HCT116 (cell line): ENCODE measurements around the gene STAT4. TPM values are rescaled to one million over a fixed set of nuclear protein-coding genes. Genes with fewer than 3 reads are reported as not detected.

Experiments used
- ATAC-seq: fragments of 200-7000 bp; cut with Tn5 transposase; 2 replicates; pipeline ENCODE4 v1.9.1; 2020; ENCODE audit warnings: mild to moderate bottlenecking, moderate library complexity
- BruUV-seq: library from RNA; stranded (reverse); fragments of 400-500 nt; replicated peaks from 2 replicates; lab custom pipeline; 2021; lab: Mats Ljungman, UMichigan
- CTCF ChIA-PET: fragments of 300-600 bp; sonication (Branson Sonifier 250); formaldehyde crosslinking; loops from one replicate; lab custom pipeline; 2021; ENCODE audit warnings: antibody characterized with exemption; lab: Charles Lee
- POLR2A ChIA-PET: fragments of 300-600, 350-600 bp; sonication (Branson Sonifier 250); formaldehyde crosslinking; loops from one replicate; lab custom pipeline; 2021; ENCODE audit warnings: antibody characterized with exemption; lab: Charles Lee
- RAD21 ChIA-PET, 2 experiments: fragments of 300-600 bp; sonication (Branson Sonifier 250); formaldehyde crosslinking; loops; one replicate each; lab custom pipeline; 2023; ENCODE audit warnings: low total read pairs in 2 of 2; ENCODE audit not compliant: uncharacterized antibody in 2 of 2, unreplicated experiment in 2 of 2, low non-redundant PET in 1 of 2; lab: Charles Lee
- DNase-seq: peaks from one replicate; pipeline ENCODE4 v3.0.0-alpha.2; 2010; ENCODE audit warnings: low read depth, low spot score
- H2AFZ ChIP-seq: fragments of 200-600 bp; shearing (Covaris generic), sonication (generic); 2 replicates; pipeline ENCODE4 v1.6.1; 2017; ENCODE audit warnings: low read depth, mixed run types, mixed read lengths, antibody characterized with exemption, low read length; ENCODE audit not compliant: poor library complexity, severe bottlenecking
- H3K27ac ChIP-seq: 2 replicates; pipeline ENCODE4 v1.5.1; 2012; ENCODE audit warnings: low read depth, low read length
- H3K27me3 ChIP-seq: fragments of 200-600 bp; sonication (generic); 2 replicates; pipeline ENCODE4 v1.6.1; 2016; ENCODE audit warnings: mixed run types, low read length, mixed read lengths; ENCODE audit not compliant: insufficient read depth
- H3K36me3 ChIP-seq, 2 experiments: fragments of 200-500 bp in 1 of 2; fragments of 200-600 bp in 1 of 2; sonication (Bioruptor generic) in 1 of 2; sonication (generic) in 1 of 2; 2 replicates each; pipeline versions ENCODE4 v1.5.1 to v1.6.1; 2014 to 2016; ENCODE audit warnings: low read length in 2 of 2, inconsistent platforms in 1 of 2, mixed read lengths in 1 of 2, mixed run types in 1 of 2; ENCODE audit not compliant: insufficient read depth in 2 of 2, control insufficient read depth in 1 of 2
- H3K4me1 ChIP-seq, 2 experiments: fragments of 200-600 bp in 1 of 2; sonication (generic) in 1 of 2; 2 replicates each; pipeline versions ENCODE4 v1.5.1 to v1.6.1; 2012 to 2017; ENCODE audit warnings: low read length in 2 of 2, inconsistent platforms in 1 of 2, mild to moderate bottlenecking in 1 of 2, mixed read lengths in 1 of 2, mixed run types in 1 of 2, moderate library complexity in 1 of 2; ENCODE audit not compliant: insufficient read depth in 2 of 2, control insufficient read depth in 1 of 2
- H3K4me2 ChIP-seq: fragments of 200-600 bp; sonication (generic); 2 replicates; pipeline ENCODE4 v1.6.1; 2017; ENCODE audit warnings: mixed run types, low read length, mixed read lengths
- H3K4me3 ChIP-seq, 2 experiments: fragments of 200-600 bp in 1 of 2; sonication (generic) in 1 of 2; replicated peaks in 1 of 2; 2 replicates each; pipeline ENCODE4 v1.5.1; 2011 to 2016; ENCODE audit warnings: low read length in 2 of 2, control low read depth in 1 of 2, low read depth in 1 of 2, mild to moderate bottlenecking in 1 of 2, mixed read lengths in 1 of 2, mixed run types in 1 of 2
- H3K79me2 ChIP-seq: fragments of 200-600 bp; sonication (generic); 2 replicates; pipeline ENCODE4 v1.6.1; 2017; ENCODE audit warnings: mild to moderate bottlenecking, mixed run types, low read length, moderate library complexity, mixed read lengths; ENCODE audit not compliant: insufficient read depth
- H3K9ac ChIP-seq: fragments of 200-600 bp; sonication (generic); 2 replicates; pipeline ENCODE4 v1.6.1; 2016; ENCODE audit warnings: low read length, mixed read lengths
- H3K9me2 ChIP-seq: fragments of 200-600 bp; sonication (generic), shearing (Covaris generic); 2 replicates; pipeline ENCODE4 v1.6.1; 2017; ENCODE audit warnings: mixed run types, mild to moderate bottlenecking, moderate library complexity; ENCODE audit not compliant: insufficient read depth
- H3K9me3 ChIP-seq, 2 experiments: fragments of 200-500 bp in 1 of 2; fragments of 200-600 bp in 1 of 2; sonication (Bioruptor generic) in 1 of 2; sonication (generic) in 1 of 2; 2 replicates each; pipeline ENCODE4 v1.6.1; 2014 to 2017; ENCODE audit warnings: low read length in 2 of 2, mixed read lengths in 2 of 2, inconsistent platforms in 1 of 2, low read depth in 1 of 2, mild to moderate bottlenecking in 1 of 2, mixed run types in 1 of 2, moderate library complexity in 1 of 2; ENCODE audit not compliant: control insufficient read depth in 1 of 2, insufficient read depth in 1 of 2
- H4K20me1 ChIP-seq: fragments of 200-600 bp; sonication (generic), shearing (Covaris generic); 2 replicates; pipeline ENCODE4 v1.6.1; 2017; ENCODE audit warnings: mixed run types, mild to moderate bottlenecking, moderate library complexity; ENCODE audit not compliant: insufficient read depth
- CBX3 ChIP-seq: IDR thresholded peaks from 2 replicates; pipeline ENCODE4 v1.6.1; 2012; ENCODE audit warnings: low read depth
- ELF1 ChIP-seq: IDR thresholded peaks from 2 replicates; pipeline ENCODE4 v1.6.1; 2012; ENCODE audit warnings: low read depth, borderline replicate concordance
- EZH2 ChIP-seq: fragments of 200-600 bp; sonication (generic); IDR thresholded peaks from 2 replicates; pipeline ENCODE4 v1.6.1; 2017; ENCODE audit warnings: antibody characterized with exemption, mixed run types
- POLR2A ChIP-seq: IDR thresholded peaks from 2 replicates; pipeline ENCODE4 v1.7.0; 2011; ENCODE audit warnings: borderline replicate concordance; ENCODE audit not compliant: insufficient read depth, insufficient read length; ENCODE audit errors: extremely low read depth
- POLR2AphosphoS5 ChIP-seq: IDR thresholded peaks from 2 replicates; pipeline ENCODE4 v1.6.1; 2011; ENCODE audit warnings: mild to moderate bottlenecking, low read depth, low read length, moderate library complexity
- RAD21 ChIP-seq: IDR thresholded peaks from 2 replicates; pipeline ENCODE4 v1.6.1; 2012; ENCODE audit warnings: low read depth, mild to moderate bottlenecking
- TCF7L2 ChIP-seq: IDR thresholded peaks from 2 replicates; pipeline ENCODE4 v1.7.0; 2011; ENCODE audit warnings: borderline replicate concordance, inconsistent platforms; ENCODE audit not compliant: insufficient read depth, insufficient read length; ENCODE audit errors: extremely low read depth
- ZFX ChIP-seq: fragments of 450-650 bp; IDR thresholded peaks from 2 replicates; pipeline ENCODE4 v1.6.1; 2017
- ZNF274 ChIP-seq: fragments of 200-500 bp; sonication (Bioruptor generic); IDR thresholded peaks from 2 replicates; pipeline ENCODE4 v1.6.1; 2014; ENCODE audit warnings: mild to moderate bottlenecking, low read depth, low read length, inconsistent platforms
- intact Hi-C: fragments of 100-400 bp; cut with micrococcal nuclease; formaldehyde crosslinking; loops from 2 replicates; pipeline ENCODE4 v1.10.0; 2022
- total RNA-seq: library from RNA; stranded (reverse); gene quantifications from one replicate; pipeline ENCODE4 v1.2.1, GENCODE V29; 2021; ENCODE audit not compliant: unreplicated experiment
- TF ChIP-seq, protein P1 (sequence below): IDR thresholded peaks from 2 replicates; pipeline ENCODE4 v1.6.1; 2012
- TF ChIP-seq, protein P2 (sequence below), 3 experiments: fragments of 200-600 bp in 1 of 3; sonication (generic) in 1 of 3; IDR thresholded peaks in 2 of 3; conservative IDR thresholded peaks in 1 of 3; 2 replicates each; pipeline ENCODE4 v1.5.1; 2012 to 2017; ENCODE audit warnings: low read depth in 2 of 3, low read length in 2 of 3, antibody characterized with exemption in 1 of 3, borderline replicate concordance in 1 of 3, control low read depth in 1 of 3, mild to moderate bottlenecking in 1 of 3, mixed read lengths in 1 of 3, mixed run types in 1 of 3, moderate library complexity in 1 of 3; ENCODE audit not compliant: insufficient read depth in 1 of 3
- TF ChIP-seq, protein P3 (sequence below): IDR thresholded peaks from 2 replicates; pipeline ENCODE4 v1.6.1; 2011; ENCODE audit warnings: mild to moderate bottlenecking, low read length, moderate library complexity; ENCODE audit not compliant: insufficient replicate concordance; ENCODE audit errors: extremely low read depth

Gene STAT4
- total RNA-seq, 1 experiment from 2014 or later, result 2.0 TPM

DNA sequence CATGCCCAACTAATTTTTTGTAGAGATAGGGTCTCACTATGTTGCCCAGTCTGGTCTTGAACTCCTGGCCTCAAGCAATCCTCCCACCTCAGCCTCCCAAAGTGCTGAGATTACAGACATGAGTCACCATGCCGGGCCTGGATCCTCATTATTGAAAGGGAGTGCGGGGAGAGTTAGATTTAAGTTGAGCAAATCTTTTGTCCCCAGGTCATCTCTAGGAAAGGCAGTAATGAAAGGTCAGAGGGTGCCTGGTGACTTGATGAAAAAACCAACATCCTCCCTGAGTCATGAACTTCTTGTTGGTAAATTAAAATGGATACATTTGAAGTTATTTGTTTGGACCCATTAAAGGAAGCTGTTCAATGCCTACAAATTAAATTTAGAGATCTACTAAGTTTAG lies 25.1 kb downstream of the STAT4 start:
- CTCF ChIA-PET, result interaction anchor here (0.9 kb wide), 1 partner anchor 74 kb away, joined by 3 read pairs; no protein-coding TSS in a partner anchor
- H3K9me3 ChIP-seq, result no peaks in the 10 kb centered on the region
- no peak overlapping the region for H3K9ac ChIP-seq
- no peaks in the 10 kb centered on the region for H3K4me1 ChIP-seq
- H3K27me3 ChIP-seq, result no peaks in the 10 kb centered on the region
- ATAC-seq (no peak), DNase-seq (no peak)
- no peaks in the 10 kb centered on the region for H4K20me1 ChIP-seq
- RAD21 ChIA-PET, result no interaction called here
- H3K9me2 ChIP-seq, result no peaks in the 10 kb centered on the region
- no peak overlapping the region for H3K4me3 ChIP-seq
- H3K79me2 ChIP-seq, result no peaks in the 10 kb centered on the region
- H3K27ac ChIP-seq, result no peak overlapping the region
- TF ChIP-seq, protein P1, sequence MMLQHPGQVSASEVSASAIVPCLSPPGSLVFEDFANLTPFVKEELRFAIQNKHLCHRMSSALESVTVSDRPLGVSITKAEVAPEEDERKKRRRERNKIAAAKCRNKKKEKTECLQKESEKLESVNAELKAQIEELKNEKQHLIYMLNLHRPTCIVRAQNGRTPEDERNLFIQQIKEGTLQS, result no peak
- TF ChIP-seq ZNF274, result no peak
- no peak for TF ChIP-seq EZH2
- no peak for TF ChIP-seq ZFX
- TF ChIP-seq, protein P2, sequence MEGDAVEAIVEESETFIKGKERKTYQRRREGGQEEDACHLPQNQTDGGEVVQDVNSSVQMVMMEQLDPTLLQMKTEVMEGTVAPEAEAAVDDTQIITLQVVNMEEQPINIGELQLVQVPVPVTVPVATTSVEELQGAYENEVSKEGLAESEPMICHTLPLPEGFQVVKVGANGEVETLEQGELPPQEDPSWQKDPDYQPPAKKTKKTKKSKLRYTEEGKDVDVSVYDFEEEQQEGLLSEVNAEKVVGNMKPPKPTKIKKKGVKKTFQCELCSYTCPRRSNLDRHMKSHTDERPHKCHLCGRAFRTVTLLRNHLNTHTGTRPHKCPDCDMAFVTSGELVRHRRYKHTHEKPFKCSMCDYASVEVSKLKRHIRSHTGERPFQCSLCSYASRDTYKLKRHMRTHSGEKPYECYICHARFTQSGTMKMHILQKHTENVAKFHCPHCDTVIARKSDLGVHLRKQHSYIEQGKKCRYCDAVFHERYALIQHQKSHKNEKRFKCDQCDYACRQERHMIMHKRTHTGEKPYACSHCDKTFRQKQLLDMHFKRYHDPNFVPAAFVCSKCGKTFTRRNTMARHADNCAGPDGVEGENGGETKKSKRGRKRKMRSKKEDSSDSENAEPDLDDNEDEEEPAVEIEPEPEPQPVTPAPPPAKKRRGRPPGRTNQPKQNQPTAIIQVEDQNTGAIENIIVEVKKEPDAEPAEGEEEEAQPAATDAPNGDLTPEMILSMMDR (IDR thresholded peaks at IDR 0.05 in 2 of 3, conservative IDR thresholded peaks at IDR 0.05 in 1 of 3; ENCODE audit: borderline replicate concordance in 1 of 3, insufficient read depth in 1 of 3, low read depth in 2 of 3, low read length in 2 of 3), result no peak
- no peak for TF ChIP-seq RAD21
- TF ChIP-seq ELF1, result no peak
- no peak for TF ChIP-seq POLR2A
- TF ChIP-seq, protein P3, sequence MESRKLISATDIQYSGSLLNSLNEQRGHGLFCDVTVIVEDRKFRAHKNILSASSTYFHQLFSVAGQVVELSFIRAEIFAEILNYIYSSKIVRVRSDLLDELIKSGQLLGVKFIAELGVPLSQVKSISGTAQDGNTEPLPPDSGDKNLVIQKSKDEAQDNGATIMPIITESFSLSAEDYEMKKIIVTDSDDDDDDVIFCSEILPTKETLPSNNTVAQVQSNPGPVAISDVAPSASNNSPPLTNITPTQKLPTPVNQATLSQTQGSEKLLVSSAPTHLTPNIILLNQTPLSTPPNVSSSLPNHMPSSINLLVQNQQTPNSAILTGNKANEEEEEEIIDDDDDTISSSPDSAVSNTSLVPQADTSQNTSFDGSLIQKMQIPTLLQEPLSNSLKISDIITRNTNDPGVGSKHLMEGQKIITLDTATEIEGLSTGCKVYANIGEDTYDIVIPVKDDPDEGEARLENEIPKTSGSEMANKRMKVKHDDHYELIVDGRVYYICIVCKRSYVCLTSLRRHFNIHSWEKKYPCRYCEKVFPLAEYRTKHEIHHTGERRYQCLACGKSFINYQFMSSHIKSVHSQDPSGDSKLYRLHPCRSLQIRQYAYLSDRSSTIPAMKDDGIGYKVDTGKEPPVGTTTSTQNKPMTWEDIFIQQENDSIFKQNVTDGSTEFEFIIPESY, result no peak
- no peak for TF ChIP-seq TCF7L2
- no peak for TF ChIP-seq CBX3
- no peak for TF ChIP-seq POLR2AphosphoS5
- H3K4me2 ChIP-seq, result no peak overlapping the region
- intact Hi-C loops, result no loop called here
- POLR2A ChIA-PET, result no interaction called here
- H2AFZ ChIP-seq, result no peak overlapping the region
- H3K36me3 ChIP-seq, result no peaks in the 10 kb centered on the region
- no TSS peak for BruUV-seq
